Astrocyte (in vitro differentiated cells and primary cell): ENCODE data around the gene NOS1. TPM values are rescaled to one million over a fixed set of nuclear protein-coding genes. Genes with fewer than 3 reads are reported as not detected.

ENCODE experiments used
- DNase-seq: peaks from one replicate; pipeline ENCODE4 v3.0.0-alpha.2; 2010; ENCODE audit warnings: low read depth
- FAIRE-seq: peaks from 2 replicates; lab custom pipeline; 2011; peaks lifted over from hg19 to GRCh38; lab: Jason Lieb, UNC
- H2AFZ ChIP-seq: 2 replicates; pipeline ENCODE4 v1.6.0; 2012; ENCODE audit warnings: low read depth, low read length, inconsistent platforms
- H3K27ac ChIP-seq: 2 replicates; pipeline ENCODE4 v1.5.1; 2011; ENCODE audit warnings: low read depth, low read length, inconsistent platforms
- H3K27me3 ChIP-seq: 2 replicates; pipeline ENCODE4 v1.6.0; 2011; ENCODE audit warnings: low read length, inconsistent platforms; ENCODE audit not compliant: insufficient read depth
- H3K36me3 ChIP-seq: 2 replicates; pipeline ENCODE4 v1.5.1; 2011; ENCODE audit warnings: low read length, inconsistent platforms; ENCODE audit not compliant: insufficient read depth
- H3K4me1 ChIP-seq: 2 replicates; pipeline ENCODE4 v1.5.1; 2011; ENCODE audit warnings: low read length, inconsistent platforms; ENCODE audit not compliant: insufficient read depth
- H3K4me2 ChIP-seq: 2 replicates; pipeline ENCODE4 v1.6.0; 2012; ENCODE audit warnings: low read length, inconsistent platforms
- H3K4me3 ChIP-seq: 2 replicates; pipeline ENCODE4 v1.5.1; 2011; ENCODE audit warnings: low read depth, mild to moderate bottlenecking, low read length, inconsistent platforms; ENCODE audit not compliant: insufficient read depth
- H3K79me2 ChIP-seq: 2 replicates; pipeline ENCODE4 v1.6.0; 2012; ENCODE audit warnings: mild to moderate bottlenecking, low read length, inconsistent platforms; ENCODE audit not compliant: insufficient read depth
- H3K9ac ChIP-seq: 2 replicates; pipeline ENCODE4 v1.6.0; 2012; ENCODE audit warnings: mild to moderate bottlenecking, low read length, inconsistent platforms
- H3K9me3 ChIP-seq: 2 replicates; pipeline ENCODE4 v1.5.1; 2012; ENCODE audit warnings: low read depth, mild to moderate bottlenecking, low read length, inconsistent platforms; ENCODE audit not compliant: insufficient read depth
- H4K20me1 ChIP-seq: 2 replicates; pipeline ENCODE4 v1.6.0; 2012; ENCODE audit warnings: low read length, inconsistent platforms; ENCODE audit not compliant: insufficient read depth
- H3K27ac Mint-ChIP-seq: one replicate; pipeline ENCODE4 v1.8.0; 2021; ENCODE audit warnings: mild to moderate bottlenecking, mixed read lengths; ENCODE audit not compliant: unreplicated experiment
- H3K27me3 Mint-ChIP-seq: one replicate; pipeline ENCODE4 v1.8.0; 2021; ENCODE audit warnings: low read depth, mixed read lengths; ENCODE audit not compliant: unreplicated experiment
- H3K36me3 Mint-ChIP-seq: one replicate; pipeline ENCODE4 v1.8.0; 2021; ENCODE audit warnings: low read depth, mixed read lengths; ENCODE audit not compliant: unreplicated experiment
- H3K4me1 Mint-ChIP-seq: one replicate; pipeline ENCODE4 v1.8.0; 2021; ENCODE audit warnings: low read depth, mixed read lengths; ENCODE audit not compliant: unreplicated experiment
- H3K4me3 Mint-ChIP-seq: one replicate; pipeline ENCODE4 v1.8.0; 2021; ENCODE audit warnings: mild to moderate bottlenecking, moderate library complexity, mixed read lengths; ENCODE audit not compliant: unreplicated experiment
- H3K9me3 Mint-ChIP-seq: one replicate; pipeline ENCODE4 v1.8.0; 2021; ENCODE audit warnings: mild to moderate bottlenecking, mixed read lengths; ENCODE audit not compliant: unreplicated experiment
- CTCF ChIP-seq: IDR thresholded peaks from 2 replicates; pipeline ENCODE4 v1.5.1; 2011; ENCODE audit warnings: low read depth, mild to moderate bottlenecking, inconsistent platforms, low read length, moderate library complexity; ENCODE audit not compliant: insufficient read depth
- EZH2 ChIP-seq: IDR thresholded peaks from 2 replicates; pipeline ENCODE4 v1.6.1; 2012; ENCODE audit warnings: mild to moderate bottlenecking, low read length, inconsistent platforms; ENCODE audit not compliant: insufficient read depth
- total RNA-seq: library from RNA; stranded (reverse); gene quantifications from 2 replicates; pipeline ENCODE4 v1.2.1, GENCODE V29; 2021

The NOS1 gene
- total RNA-seq, 1 donor from 2014 or later = 0.05 TPM

- Histone ChIP-seq H3K9ac (no peak overlapping the region), H3K27ac (no peak overlapping the region), H3K27me3 (peaks cover 7% of the 10 kb centered on the region), H3K4me1 (no peaks in the 10 kb centered on the region), H3K4me2 (no peak overlapping the region), H3K79me2 (no peaks in the 10 kb centered on the region), H4K20me1 (no peaks in the 10 kb centered on the region), H3K9me3 (no peaks in the 10 kb centered on the region), H2AFZ (no peak overlapping the region), H3K4me3 (no peak overlapping the region), H3K36me3 (no peaks in the 10 kb centered on the region)
- peaks cover 3% of the 10 kb centered on the region for H3K4me1 Mint-ChIP-seq
- no peak overlapping the region for H3K27ac Mint-ChIP-seq
- no peak for FAIRE-seq
- no peak for DNase-seq
- no peaks in the 10 kb centered on the region for H3K9me3 Mint-ChIP-seq
- no peak overlapping the region for H3K4me3 Mint-ChIP-seq
- peaks cover 39% of the 10 kb centered on the region for H3K27me3 Mint-ChIP-seq
- TF ChIP-seq CTCF (no peak), EZH2 (no peak)
- no peaks in the 10 kb centered on the region for H3K36me3 Mint-ChIP-seq
Observed at GRCh38 chr12:117210266-117210918, 151.0 kb downstream of the NOS1 start.

- Histone ChIP-seq H3K4me2 (no peak overlapping the region), H3K27me3 (peaks cover 7% of the 10 kb centered on the region), H4K20me1 (no peaks in the 10 kb centered on the region), H3K4me1 (no peaks in the 10 kb centered on the region), H3K36me3 (no peaks in the 10 kb centered on the region), H3K9ac (no peak overlapping the region), H2AFZ (no peak overlapping the region), H3K27ac (no peak overlapping the region), H3K79me2 (no peaks in the 10 kb centered on the region), H3K4me3 (no peak overlapping the region), H3K9me3 (no peaks in the 10 kb centered on the region)
- peaks cover 3% of the 10 kb centered on the region for H3K4me1 Mint-ChIP-seq
- H3K27me3 Mint-ChIP-seq = peaks cover 39% of the 10 kb centered on the region
- no peaks in the 10 kb centered on the region for H3K9me3 Mint-ChIP-seq
- TF ChIP-seq EZH2 (no peak), CTCF (no peak)
- no peaks in the 10 kb centered on the region for H3K36me3 Mint-ChIP-seq
- FAIRE-seq = no peak
- H3K27ac Mint-ChIP-seq = no peak overlapping the region
- DNase-seq = no peak
- no peak overlapping the region for H3K4me3 Mint-ChIP-seq
Observed at GRCh38 chr12:117209626-117210025, 151.8 kb downstream of the NOS1 start.

DNA sequence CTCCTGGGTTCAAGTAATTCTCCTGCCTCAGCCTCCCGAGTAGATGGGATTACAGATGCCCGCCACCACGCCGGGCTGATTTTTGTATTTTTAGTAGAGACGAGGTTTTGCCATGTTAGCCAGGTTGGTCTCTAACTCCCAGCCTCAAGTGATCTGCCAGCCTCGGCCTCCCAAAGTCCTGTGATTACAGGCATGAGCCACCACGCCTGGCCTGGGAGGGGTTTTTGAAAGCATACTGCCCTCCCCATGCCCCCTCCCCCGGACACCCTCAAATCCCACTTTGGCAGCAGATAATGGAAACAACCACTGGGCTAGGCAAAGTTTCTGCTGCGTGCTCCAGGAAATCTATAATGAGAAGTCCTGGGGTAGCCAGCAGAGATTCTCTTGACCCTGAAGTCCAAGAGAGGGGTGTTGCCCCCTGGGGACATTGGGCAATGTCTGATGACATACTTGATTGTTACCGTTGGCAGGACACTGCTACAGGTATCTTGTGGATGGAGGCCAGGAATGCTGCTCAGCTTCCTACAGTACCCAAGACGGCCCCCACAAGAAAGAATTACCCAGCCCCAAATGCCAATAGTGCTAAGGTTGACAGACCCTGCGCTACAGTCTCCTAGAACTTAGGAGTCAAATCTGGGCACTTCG, 152.5 kb downstream of the NOS1 start:
- Histone ChIP-seq H4K20me1 (no peaks in the 10 kb centered on the region), H3K9ac (no peak overlapping the region), H3K4me1 (no peaks in the 10 kb centered on the region), H3K4me2 (no peak overlapping the region), H3K9me3 (no peaks in the 10 kb centered on the region), H2AFZ (no peak overlapping the region), H3K79me2 (no peaks in the 10 kb centered on the region), H3K27ac (no peak overlapping the region), H3K27me3 (peaks cover 7% of the 10 kb centered on the region), H3K36me3 (no peaks in the 10 kb centered on the region), H3K4me3 (no peak overlapping the region)
- no peak for DNase-seq
- Mint-ChIP-seq H3K27ac (no peak overlapping the region), H3K36me3 (no peaks in the 10 kb centered on the region), H3K4me1 (peaks cover 3% of the 10 kb centered on the region), H3K4me3 (no peak overlapping the region), H3K27me3 (peaks cover 37% of the 10 kb centered on the region), H3K9me3 (no peaks in the 10 kb centered on the region)
- no peak for FAIRE-seq
- no peak for TF ChIP-seq CTCF
- no peak for TF ChIP-seq EZH2
